GM12878 (cell line): ENCODE measurements around the gene SEC16A.

Experiments
- ATF7 ChIP-seq: fragments of 450-650 bp; IDR thresholded peaks from 2 replicates; pipeline ENCODE4 v1.6.1; 2016; ENCODE audit warnings: low read depth, mild to moderate bottlenecking
- EZH2 ChIP-seq: IDR thresholded peaks from 2 replicates; pipeline ENCODE4 v1.6.1; 2012; ENCODE audit warnings: low read depth, mild to moderate bottlenecking, control low read depth, inconsistent platforms, low read length, borderline replicate concordance; ENCODE audit not compliant: control insufficient read depth
- TBL1XR1 ChIP-seq: IDR thresholded peaks from 2 replicates; pipeline ENCODE4 v1.6.1; 2012; ENCODE audit warnings: low read depth, low read length, improper control_type of control experiment
- TF ChIP-seq, protein P1 (sequence below), 3 experiments: IDR thresholded peaks in 2 of 3; conservative IDR thresholded peaks in 1 of 3; 2 replicates each; pipeline ENCODE4 v1.5.1; 2011; ENCODE audit warnings: low read depth in 3 of 3, low read length in 3 of 3, mild to moderate bottlenecking in 3 of 3, control low read depth in 2 of 3, moderate library complexity in 2 of 3, inconsistent platforms in 1 of 3, mixed read lengths in 1 of 3; ENCODE audit not compliant: control insufficient read depth in 2 of 3, insufficient read depth in 1 of 3; ENCODE audit errors: extremely low read depth in 1 of 3

DNA sequence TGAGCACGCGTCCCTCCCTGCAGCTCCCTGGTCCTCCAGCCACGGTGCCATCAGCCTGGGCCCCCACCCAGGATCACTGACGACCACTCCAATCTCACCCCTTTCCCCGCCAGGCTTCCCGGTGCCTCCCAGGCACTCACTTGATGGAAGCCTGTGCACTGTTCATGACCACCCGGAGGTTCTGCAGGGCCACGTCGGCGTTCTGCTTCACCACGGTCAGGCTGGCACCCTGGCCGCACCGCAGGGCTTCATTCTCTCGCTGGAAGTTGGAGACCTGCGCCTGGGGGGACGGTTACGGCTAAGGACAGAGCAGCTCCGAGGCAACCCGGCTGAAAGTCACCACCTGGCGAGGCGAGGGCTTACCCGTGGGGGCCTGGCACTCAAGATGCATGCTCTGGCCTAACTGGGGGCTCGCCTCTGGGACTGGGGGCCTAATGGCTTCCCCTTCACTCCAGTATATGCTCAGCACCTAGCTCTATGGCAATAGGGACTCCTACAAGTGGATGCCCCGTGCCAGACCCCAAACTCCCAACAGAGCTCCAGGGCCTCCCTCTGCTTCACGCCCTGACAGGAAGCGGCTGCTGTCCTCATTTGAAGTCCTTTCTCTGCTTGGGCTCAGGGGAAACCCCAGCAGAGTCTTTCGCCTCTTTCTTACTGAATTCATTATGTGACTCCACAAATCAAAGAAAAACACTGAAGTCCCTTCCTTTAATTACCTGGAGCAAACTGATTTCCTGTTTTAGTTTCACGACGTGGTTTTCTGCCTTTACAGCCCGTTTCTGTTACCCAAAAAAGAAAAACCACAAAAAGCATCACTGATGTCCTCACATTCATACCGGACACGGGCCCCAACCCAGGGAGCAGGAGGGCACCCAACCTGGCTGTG lies 78.7 kb downstream of the SEC16A start:
- TF ChIP-seq ATF7 (0 out of 2 replicates have a peak, but pooled peaks have one; percentile 25), TBL1XR1 (0 out of 2 replicates have a peak, but pooled peaks have one; percentile 26), EZH2 (no peak)
- TF ChIP-seq, protein P1, sequence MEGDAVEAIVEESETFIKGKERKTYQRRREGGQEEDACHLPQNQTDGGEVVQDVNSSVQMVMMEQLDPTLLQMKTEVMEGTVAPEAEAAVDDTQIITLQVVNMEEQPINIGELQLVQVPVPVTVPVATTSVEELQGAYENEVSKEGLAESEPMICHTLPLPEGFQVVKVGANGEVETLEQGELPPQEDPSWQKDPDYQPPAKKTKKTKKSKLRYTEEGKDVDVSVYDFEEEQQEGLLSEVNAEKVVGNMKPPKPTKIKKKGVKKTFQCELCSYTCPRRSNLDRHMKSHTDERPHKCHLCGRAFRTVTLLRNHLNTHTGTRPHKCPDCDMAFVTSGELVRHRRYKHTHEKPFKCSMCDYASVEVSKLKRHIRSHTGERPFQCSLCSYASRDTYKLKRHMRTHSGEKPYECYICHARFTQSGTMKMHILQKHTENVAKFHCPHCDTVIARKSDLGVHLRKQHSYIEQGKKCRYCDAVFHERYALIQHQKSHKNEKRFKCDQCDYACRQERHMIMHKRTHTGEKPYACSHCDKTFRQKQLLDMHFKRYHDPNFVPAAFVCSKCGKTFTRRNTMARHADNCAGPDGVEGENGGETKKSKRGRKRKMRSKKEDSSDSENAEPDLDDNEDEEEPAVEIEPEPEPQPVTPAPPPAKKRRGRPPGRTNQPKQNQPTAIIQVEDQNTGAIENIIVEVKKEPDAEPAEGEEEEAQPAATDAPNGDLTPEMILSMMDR (IDR thresholded peaks at IDR 0.05 in 2 of 3, conservative IDR thresholded peaks at IDR 0.05 in 1 of 3; ENCODE audit: control insufficient read depth in 2 of 3, extremely low read depth in 1 of 3, insufficient read depth in 1 of 3, low read depth in 3 of 3, low read length in 3 of 3) = no peak
